CD4-positive, alpha-beta T cell treated with Interleukin-10 for 1 hour (primary cell): ENCODE measurements around the gene ATP2B3.
A peak's percentile ranks its signal among the peaks of the same experiment; 100 is the strongest.

Source experiments
- DNase-seq: peaks from one replicate; pipeline ENCODE4 v3.0.0-alpha.2; 2020

Gene ATP2B3

GRCh38 chrX:153517423-153517822, at the start of gene ATP2B3:
Gene ATP2B3, plus strand, starts transcription at chrX:153517642. Its CDS starts 18,606 bp downstream, at chrX:153536248.
- no peak for DNase-seq

GRCh38 chrX:153468008-153468580, 49.3 kb upstream of the ATP2B3 start:
- no peak for DNase-seq

GRCh38 chrX:153469811-153470410, 47.5 kb upstream of the ATP2B3 start:
- DNase-seq, result peak; percentile 2

- peak; percentile 91 for DNase-seq
These were observed 46.8 kb upstream of the ATP2B3 start, which contains the start of gene HAUS7 for GRCh38 chrX:153470411-153471363. Gene HAUS7, minus strand, starts transcription at chrX:153470576. Its CDS starts 19 bp downstream, at chrX:153470557.

GRCh38 chrX:153471663-153472280, 45.7 kb upstream of the ATP2B3 start:
- no peak for DNase-seq

GRCh38 chrX:153473126-153473525, 44.3 kb upstream of the ATP2B3 start:
- no peak for DNase-seq

GRCh38 chrX:153474266-153474665, 43.2 kb upstream of the ATP2B3 start:
- no peak for DNase-seq

GRCh38 chrX:153474718-153475117, 42.7 kb upstream of the ATP2B3 start:
- DNase-seq, result peak; percentile 59

GRCh38 chrX:153475271-153475670, 42.2 kb upstream of the ATP2B3 start:
- DNase-seq, result no peak

- no peak for DNase-seq
These were observed 41.6 kb upstream of the ATP2B3 start for GRCh38 chrX:153475751-153476281.

- no peak for DNase-seq
These were observed 40.6 kb upstream of the ATP2B3 start for GRCh38 chrX:153476666-153477363.

- no peak for DNase-seq
These were observed 40.0 kb upstream of the ATP2B3 start for GRCh38 chrX:153477364-153477857.

- no peak for DNase-seq
These were observed 39.5 kb upstream of the ATP2B3 start for GRCh38 chrX:153477901-153478300.

- no peak for DNase-seq
These were observed 38.7 kb upstream of the ATP2B3 start for GRCh38 chrX:153478746-153479145.

GRCh38 chrX:153481043-153481442, 36.4 kb upstream of the ATP2B3 start:
- DNase-seq, result no peak

GRCh38 chrX:153482376-153483015, 34.9 kb upstream of the ATP2B3 start:
- DNase-seq, result no peak

- DNase-seq, result no peak
These were observed 31.9 kb upstream of the ATP2B3 start for GRCh38 chrX:153485396-153486080.

GRCh38 chrX:153486171-153486570, 31.3 kb upstream of the ATP2B3 start:
- no peak for DNase-seq

GRCh38 chrX:153487590-153488071, 29.8 kb upstream of the ATP2B3 start:
- DNase-seq, result no peak

GRCh38 chrX:153488231-153488914, 29.1 kb upstream of the ATP2B3 start:
- DNase-seq, result no peak
